ENCODE measurements around the gene METTL9. TPM values are rescaled to one million over a fixed set of nuclear protein-coding genes. Genes with fewer than 3 reads are reported as not detected.

METTL9 gene
- total RNA-seq, 5 donors from 2014 or later (not counting 1 experiment from before 2014, with no cell fraction given) = 69.3 to 93.3 (median 75.5) TPM

GRCh38 chr16:21652453-21652852 is 53.1 kb downstream of the METTL9 start, which contains the start of gene IGSF6:
TSS of gene IGSF6 (minus strand) at chr16:21652608. CDS start at chr16:21652598, 10 bp downstream.
- Histone ChIP-seq H3K27ac (ENCODE audit: low read length) (no peak within 1 kb of the TSS), H3K4me1 (ENCODE audit: control insufficient read depth in 1 of 2, extremely low read depth in 1 of 2, insufficient read depth in 2 of 2, low read length in 2 of 2) (peaks cover 11 to 35% of the 10 kb centered on the region in 2 experiments)
- no peaks in the 10 kb centered on the region for H3K27me3 Mint-ChIP-seq

GRCh38 chr16:21653571-21653970 is 54.2 kb downstream of the METTL9 start:
- Histone ChIP-seq H3K27ac (ENCODE audit: low read length) (no peak overlapping the region), H3K4me3 (ENCODE audit: control insufficient read depth in 1 of 2, extremely low read depth in 1 of 2, low read length in 1 of 2) (no peak overlapping the region), H3K36me3 (ENCODE audit: control insufficient read depth in 2 of 2, extremely low read depth in 1 of 2, insufficient read depth in 1 of 2, low read length in 1 of 2) (peaks cover 0 to 20% of the 10 kb centered on the region in 2 donors), H3K4me1 (ENCODE audit: control insufficient read depth in 1 of 2, extremely low read depth in 1 of 2, insufficient read depth in 2 of 2, low read length in 2 of 2) (peaks cover 4 to 24% of the 10 kb centered on the region in 2 experiments), H3K9me3 (no peaks in the 10 kb centered on the region), H3K27me3 (replicated peaks in 1 of 2; ENCODE audit: control insufficient read depth in 2 of 2, extremely low read depth in 1 of 2, insufficient read depth in 2 of 2, low read length in 1 of 2) (no peaks in the 10 kb centered on the region)
- ATAC-seq (replicated peaks in 1 of 4) (no peak), DNase-seq (no peak)
- ChIA-PET CTCF (interaction anchor here in 1 of 2 donors (0.7 kb wide), 1 partner anchor 73 kb away, joined by 3 read pairs; no protein-coding TSS in a partner anchor), POLR2A (no interaction called here)
- no peaks in the 10 kb centered on the region for H3K9me3 Mint-ChIP-seq
- 94% methylated on average over 3 of the region's 5 CpGs for WGBS (ENCODE audit: insufficient coverage)
- H3K27me3 Mint-ChIP-seq = no peaks in the 10 kb centered on the region
- peaks cover 14% of the 10 kb centered on the region for H3K36me3 Mint-ChIP-seq
- no peak overlapping the region for H3K27ac Mint-ChIP-seq
- peaks cover 28 to 59% (median 44%) of the 10 kb centered on the region in 3 donors for H3K4me1 Mint-ChIP-seq
- H3K4me3 Mint-ChIP-seq = no peak overlapping the region

More at GRCh38 chr16:21652453-21652852, 53.1 kb downstream of the METTL9 start, which contains the start of gene IGSF6:
- Histone ChIP-seq H3K36me3 (ENCODE audit: control insufficient read depth in 2 of 2, extremely low read depth in 1 of 2, insufficient read depth in 1 of 2, low read length in 1 of 2) (peaks cover 0 to 20% of the 10 kb centered on the region in 2 donors), H3K4me3 (ENCODE audit: control insufficient read depth in 1 of 2, extremely low read depth in 1 of 2, low read length in 1 of 2) (no peak within 1 kb of the TSS), H3K9me3 (no peaks in the 10 kb centered on the region), H3K27me3 (replicated peaks in 1 of 2; ENCODE audit: control insufficient read depth in 2 of 2, extremely low read depth in 1 of 2, insufficient read depth in 2 of 2, low read length in 1 of 2) (no peaks in the 10 kb centered on the region)
- Mint-ChIP-seq H3K27ac (peak within 1 kb of the TSS; percentile 60 to 65), H3K9me3 (no peaks in the 10 kb centered on the region), H3K4me1 (peaks cover 32 to 59% (median 46%) of the 10 kb centered on the region in 3 donors), H3K36me3 (peaks cover 14% of the 10 kb centered on the region), H3K4me3 (no peak within 1 kb of the TSS)
- ATAC-seq (replicated peaks in 1 of 4) = no peak
- CTCF ChIA-PET = interaction anchor here in 1 of 2 donors (1.0 kb wide), 1 partner anchor 8 kb away, joined by 3 read pairs; no protein-coding TSS in a partner anchor
- POLR2A ChIA-PET = interaction anchor here (0.7 kb wide), 2 partner anchors 40 to 48 kb away, joined by 3 read pairs; no protein-coding TSS in a partner anchor
- WGBS (ENCODE audit: insufficient coverage) = 100% methylated on average over 2 of the region's 6 CpGs
- no peak for DNase-seq

GRCh38 chr16:21654466-21654865 is 55.1 kb downstream of the METTL9 start:
- Histone ChIP-seq H3K9me3 (no peaks in the 10 kb centered on the region), H3K4me3 (ENCODE audit: control insufficient read depth in 1 of 2, extremely low read depth in 1 of 2, low read length in 1 of 2) (no peak overlapping the region), H3K36me3 (ENCODE audit: control insufficient read depth in 2 of 2, extremely low read depth in 1 of 2, insufficient read depth in 1 of 2, low read length in 1 of 2) (peaks cover 0 to 20% of the 10 kb centered on the region in 2 donors), H3K27ac (ENCODE audit: low read length) (no peak overlapping the region), H3K27me3 (replicated peaks in 1 of 2; ENCODE audit: control insufficient read depth in 2 of 2, extremely low read depth in 1 of 2, insufficient read depth in 2 of 2, low read length in 1 of 2) (no peaks in the 10 kb centered on the region), H3K4me1 (ENCODE audit: control insufficient read depth in 1 of 2, extremely low read depth in 1 of 2, insufficient read depth in 2 of 2, low read length in 2 of 2) (peaks cover 4 to 18% of the 10 kb centered on the region in 2 experiments)
- WGBS (ENCODE audit: insufficient coverage) = no CpG with 5 or more reads among the region's 1 CpG
- Mint-ChIP-seq H3K27ac (peak overlapping the region in 1 of 2 donors; percentile 50), H3K9me3 (no peaks in the 10 kb centered on the region), H3K4me1 (peaks cover 21 to 51% (median 38%) of the 10 kb centered on the region in 3 donors), H3K27me3 (no peaks in the 10 kb centered on the region), H3K36me3 (peaks cover 14% of the 10 kb centered on the region), H3K4me3 (no peak overlapping the region)
- ATAC-seq (replicated peaks in 1 of 4) (no peak), DNase-seq (no peak)
- ChIA-PET CTCF (interaction anchor here in 1 of 2 donors (1.0 kb wide), 1 partner anchor 14 kb away, joined by 6 read pairs; no protein-coding TSS in a partner anchor), POLR2A (no interaction called here)

- Mint-ChIP-seq H3K4me3 (no peak overlapping the region), H3K36me3 (peaks cover 14% of the 10 kb centered on the region), H3K4me1 (peaks cover 21 to 54% (median 39%) of the 10 kb centered on the region in 3 donors), H3K27me3 (no peaks in the 10 kb centered on the region), H3K9me3 (no peaks in the 10 kb centered on the region), H3K27ac (peak overlapping the region in 1 of 2 donors; percentile 50)
- Histone ChIP-seq H3K27ac (ENCODE audit: low read length) (no peak overlapping the region), H3K4me1 (ENCODE audit: control insufficient read depth in 1 of 2, extremely low read depth in 1 of 2, insufficient read depth in 2 of 2, low read length in 2 of 2) (peaks cover 4 to 13% of the 10 kb centered on the region in 2 experiments), H3K4me3 (ENCODE audit: control insufficient read depth in 1 of 2, extremely low read depth in 1 of 2, low read length in 1 of 2) (no peak overlapping the region), H3K27me3 (replicated peaks in 1 of 2; ENCODE audit: control insufficient read depth in 2 of 2, extremely low read depth in 1 of 2, insufficient read depth in 2 of 2, low read length in 1 of 2) (no peaks in the 10 kb centered on the region), H3K9me3 (no peaks in the 10 kb centered on the region), H3K36me3 (ENCODE audit: control insufficient read depth in 2 of 2, extremely low read depth in 1 of 2, insufficient read depth in 1 of 2, low read length in 1 of 2) (peaks cover 0 to 20% of the 10 kb centered on the region in 2 donors)
- DNase-seq = no peak
- WGBS (ENCODE audit: insufficient coverage) = 86% methylated on average over 1 of the region's 2 CpGs
- ChIA-PET POLR2A (no interaction called here), CTCF (interaction anchor here in 1 of 2 donors (1.0 kb wide), 1 partner anchor 14 kb away, joined by 6 read pairs; no protein-coding TSS in a partner anchor)
- no peak for ATAC-seq (replicated peaks in 1 of 4)
Observed at GRCh38 chr16:21654881-21655280, 55.5 kb downstream of the METTL9 start.

GRCh38 chr16:21656795-21657768 is 57.7 kb downstream of the METTL9 start:
- Histone ChIP-seq H3K4me3 (ENCODE audit: control insufficient read depth in 1 of 2, extremely low read depth in 1 of 2, low read length in 1 of 2) (no peak overlapping the region), H3K9me3 (no peaks in the 10 kb centered on the region), H3K36me3 (ENCODE audit: control insufficient read depth in 2 of 2, extremely low read depth in 1 of 2, insufficient read depth in 1 of 2, low read length in 1 of 2) (peaks cover 0 to 20% of the 10 kb centered on the region in 2 donors), H3K27ac (ENCODE audit: low read length) (peak overlapping the region; percentile 18), H3K4me1 (ENCODE audit: control insufficient read depth in 1 of 2, extremely low read depth in 1 of 2, insufficient read depth in 2 of 2, low read length in 2 of 2) (peaks cover 13 to 14% of the 10 kb centered on the region in 2 experiments), H3K27me3 (replicated peaks in 1 of 2; ENCODE audit: control insufficient read depth in 2 of 2, extremely low read depth in 1 of 2, insufficient read depth in 2 of 2, low read length in 1 of 2) (no peaks in the 10 kb centered on the region)
- H3K4me1 Mint-ChIP-seq = peaks cover 34 to 60% (median 45%) of the 10 kb centered on the region in 3 donors
- H3K27me3 Mint-ChIP-seq = no peaks in the 10 kb centered on the region
- peaks cover 14% of the 10 kb centered on the region for H3K36me3 Mint-ChIP-seq
- no peak overlapping the region for H3K4me3 Mint-ChIP-seq
- ATAC-seq (replicated peaks in 1 of 4) (peak; percentile 40 to 64 (median 42)), DNase-seq (peak in 22 of 35 experiments; percentile 13 to 83 (median 34))
- H3K27ac Mint-ChIP-seq = peak overlapping the region; percentile 82 to 83
- no CpG with 5 or more reads among the region's 4 CpGs for WGBS (ENCODE audit: insufficient coverage)
- H3K9me3 Mint-ChIP-seq = no peaks in the 10 kb centered on the region
- ChIA-PET POLR2A (interaction anchor here in 1 of 2 donors (0.7 kb wide), 1 partner anchor 145 kb away, joined by 4 read pairs; no protein-coding TSS in a partner anchor), CTCF (interaction anchor here (0.5 to 1.8 kb wide), 40 partner anchors 8 to 352 kb away, joined by 3 to 34 read pairs (median 4); no protein-coding TSS in a partner anchor)

GRCh38 chr16:21659124-21659523 is 59.7 kb downstream of the METTL9 start:
- Histone ChIP-seq H3K9me3 (no peaks in the 10 kb centered on the region), H3K27me3 (replicated peaks in 1 of 2; ENCODE audit: control insufficient read depth in 2 of 2, extremely low read depth in 1 of 2, insufficient read depth in 2 of 2, low read length in 1 of 2) (peaks cover 0 to 5% of the 10 kb centered on the region in 2 experiments), H3K4me1 (ENCODE audit: control insufficient read depth in 1 of 2, extremely low read depth in 1 of 2, insufficient read depth in 2 of 2, low read length in 2 of 2) (peaks cover 14% of the 10 kb centered on the region in 2 experiments), H3K36me3 (ENCODE audit: control insufficient read depth in 2 of 2, extremely low read depth in 1 of 2, insufficient read depth in 1 of 2, low read length in 1 of 2) (peaks cover 0 to 13% of the 10 kb centered on the region in 2 donors), H3K27ac (ENCODE audit: low read length) (no peak overlapping the region), H3K4me3 (ENCODE audit: control insufficient read depth in 1 of 2, extremely low read depth in 1 of 2, low read length in 1 of 2) (no peak overlapping the region)
- Mint-ChIP-seq H3K36me3 (peaks cover 14% of the 10 kb centered on the region), H3K9me3 (no peaks in the 10 kb centered on the region), H3K4me3 (no peak overlapping the region), H3K4me1 (peaks cover 41 to 60% (median 44%) of the 10 kb centered on the region in 3 donors), H3K27me3 (peaks cover 0 to 2% of the 10 kb centered on the region in 2 donors), H3K27ac (no peak overlapping the region)
- ATAC-seq (replicated peaks in 1 of 4) = no peak
- WGBS (ENCODE audit: insufficient coverage) = 100% methylated on average over 3 of the region's 4 CpGs
- no peak for DNase-seq
- ChIA-PET CTCF (interaction anchor here in 1 of 2 donors (1.0 kb wide), 1 partner anchor 50 kb away, joined by 4 read pairs; no protein-coding TSS in a partner anchor), POLR2A (interaction anchor here in 1 of 2 donors (0.7 kb wide), 1 partner anchor 301 kb away, joined by 10 read pairs; no protein-coding TSS in a partner anchor)
